NCI-H187 treated with DMSO at 0.1 percent for 48 hours (cell line): ENCODE data around the gene FMO3.
A peak's percentile ranks its signal among the peaks of the same experiment; 100 is the strongest.

Experiments
- DNase-seq: peaks from one replicate; lab custom pipeline; 2025; lab: John Stamatoyannopoulos, UW

The FMO3 gene

GRCh38 chr1:171090604-171091003 is at the start of gene FMO3:
TSS of gene FMO3 (plus strand) at chr1:171090905. CDS start at chr1:171092659, 1,754 bp downstream.
- DNase-seq, result no peak

GRCh38 chr1:171048014-171048413 is 42.7 kb upstream of the FMO3 start:
- no peak for DNase-seq

GRCh38 chr1:171052977-171053376 is 37.7 kb upstream of the FMO3 start:
- DNase-seq, result no peak

- DNase-seq, result no peak
These were observed 34.6 kb upstream of the FMO3 start for GRCh38 chr1:171055966-171056643.

- no peak for DNase-seq
These were observed 29.1 kb upstream of the FMO3 start for GRCh38 chr1:171061425-171062143.

GRCh38 chr1:171062902-171063301 is 27.8 kb upstream of the FMO3 start:
- DNase-seq, result no peak

GRCh38 chr1:171075041-171075440 is 15.7 kb upstream of the FMO3 start:
- no peak for DNase-seq

- DNase-seq, result peak; percentile 75
These were observed 9.4 kb upstream of the FMO3 start for GRCh38 chr1:171081314-171081753.

GRCh38 chr1:171081763-171082201 is 8.9 kb upstream of the FMO3 start:
- DNase-seq, result no peak

- no peak for DNase-seq
These were observed 8.1 kb upstream of the FMO3 start for GRCh38 chr1:171082606-171083005.

- peak; percentile 99 for DNase-seq
These were observed 7.5 kb upstream of the FMO3 start for GRCh38 chr1:171083222-171083621.

- DNase-seq, result peak; percentile 99
These were observed 6.6 kb upstream of the FMO3 start for GRCh38 chr1:171084091-171084490.

- DNase-seq, result no peak
These were observed 5.8 kb upstream of the FMO3 start for GRCh38 chr1:171084870-171085269.

- DNase-seq, result no peak
These were observed 2.8 kb upstream of the FMO3 start for GRCh38 chr1:171087896-171088295.

GRCh38 chr1:171103862-171104261 is 13.2 kb downstream of the FMO3 start:
- no peak for DNase-seq

- no peak for DNase-seq
These were observed 16.7 kb downstream of the FMO3 start for GRCh38 chr1:171107262-171107940.

- DNase-seq, result no peak
These were observed 17.3 kb downstream of the FMO3 start for GRCh38 chr1:171107969-171108368.

GRCh38 chr1:171109966-171110365 is 19.3 kb downstream of the FMO3 start:
- no peak for DNase-seq

GRCh38 chr1:171110621-171111326 is 20.1 kb downstream of the FMO3 start:
- DNase-seq, result no peak

- DNase-seq, result no peak
These were observed 21.4 kb downstream of the FMO3 start for GRCh38 chr1:171112119-171112518.

- no peak for DNase-seq
These were observed 22.7 kb downstream of the FMO3 start for GRCh38 chr1:171113382-171113781.

- DNase-seq, result no peak
These were observed 24.7 kb downstream of the FMO3 start for GRCh38 chr1:171115280-171115897.
